Neural cell (in vitro differentiated cells): ENCODE results near the gene TMEM119.

Source experiments
- EP300 ChIP-seq: fragments of 450-650 bp; conservative IDR thresholded peaks from 2 replicates; pipeline ENCODE4 v1.6.1; 2014; ENCODE audit warnings: antibody characterized with exemption, mild to moderate bottlenecking, moderate library complexity; ENCODE audit not compliant: poor library complexity, severe bottlenecking
- EZH2 ChIP-seq: fragments of 200-600, 300-800 bp; shearing (Covaris generic), sonication (generic); IDR thresholded peaks from 2 replicates; pipeline ENCODE4 v1.6.1; 2014; ENCODE audit warnings: antibody characterized with exemption, low read length, borderline replicate concordance, mild to moderate bottlenecking; ENCODE audit not compliant: insufficient read depth, poor library complexity, severe bottlenecking
- MXI1 ChIP-seq: fragments of 450-650 bp; conservative IDR thresholded peaks from 2 replicates; pipeline ENCODE4 v1.6.1; 2014; ENCODE audit warnings: antibody characterized with exemption, mild to moderate bottlenecking; ENCODE audit not compliant: poor library complexity, severe bottlenecking
- POLR2AphosphoS5 ChIP-seq: IDR thresholded peaks from 2 replicates; pipeline ENCODE4 v1.6.1; 2012
- RAD21 ChIP-seq: fragments of 450-650 bp; conservative IDR thresholded peaks from 2 replicates; pipeline ENCODE4 v1.6.1; 2014; ENCODE audit warnings: antibody characterized with exemption, mild to moderate bottlenecking, moderate library complexity
- TAF1 ChIP-seq: IDR thresholded peaks from 2 replicates; pipeline ENCODE4 v1.6.1; 2012; ENCODE audit warnings: low read depth
- TF ChIP-seq, protein P1 (sequence below): fragments of 450-650 bp; IDR thresholded peaks from 2 replicates; pipeline ENCODE4 v1.5.1; 2014; ENCODE audit warnings: antibody characterized with exemption, mild to moderate bottlenecking, moderate library complexity; ENCODE audit not compliant: poor library complexity, severe bottlenecking
- TF ChIP-seq, protein P2 (sequence below): IDR thresholded peaks from 2 replicates; pipeline ENCODE4 v1.6.1; 2012; ENCODE audit warnings: borderline replicate concordance

DNA sequence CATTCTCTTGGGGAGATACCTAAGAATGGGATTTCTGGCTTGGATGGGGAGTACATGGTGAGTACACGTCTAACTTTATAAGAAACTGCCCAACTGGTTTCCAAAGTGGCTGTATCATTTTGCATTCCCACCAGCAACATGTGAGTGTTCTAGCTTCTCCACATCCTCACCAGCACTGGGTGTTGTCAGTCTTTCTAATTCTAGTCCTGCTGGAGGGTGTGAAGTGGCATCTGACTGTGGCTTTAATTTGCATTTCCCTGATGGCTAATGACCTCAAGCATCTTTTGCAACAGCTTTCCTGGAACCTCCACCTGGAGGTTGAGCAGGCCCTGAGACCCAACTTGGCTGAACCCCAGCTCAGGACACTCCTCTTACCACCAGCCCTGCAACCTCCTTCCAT, 18.0 kb upstream of the TMEM119 start:
- TF ChIP-seq, protein P1, sequence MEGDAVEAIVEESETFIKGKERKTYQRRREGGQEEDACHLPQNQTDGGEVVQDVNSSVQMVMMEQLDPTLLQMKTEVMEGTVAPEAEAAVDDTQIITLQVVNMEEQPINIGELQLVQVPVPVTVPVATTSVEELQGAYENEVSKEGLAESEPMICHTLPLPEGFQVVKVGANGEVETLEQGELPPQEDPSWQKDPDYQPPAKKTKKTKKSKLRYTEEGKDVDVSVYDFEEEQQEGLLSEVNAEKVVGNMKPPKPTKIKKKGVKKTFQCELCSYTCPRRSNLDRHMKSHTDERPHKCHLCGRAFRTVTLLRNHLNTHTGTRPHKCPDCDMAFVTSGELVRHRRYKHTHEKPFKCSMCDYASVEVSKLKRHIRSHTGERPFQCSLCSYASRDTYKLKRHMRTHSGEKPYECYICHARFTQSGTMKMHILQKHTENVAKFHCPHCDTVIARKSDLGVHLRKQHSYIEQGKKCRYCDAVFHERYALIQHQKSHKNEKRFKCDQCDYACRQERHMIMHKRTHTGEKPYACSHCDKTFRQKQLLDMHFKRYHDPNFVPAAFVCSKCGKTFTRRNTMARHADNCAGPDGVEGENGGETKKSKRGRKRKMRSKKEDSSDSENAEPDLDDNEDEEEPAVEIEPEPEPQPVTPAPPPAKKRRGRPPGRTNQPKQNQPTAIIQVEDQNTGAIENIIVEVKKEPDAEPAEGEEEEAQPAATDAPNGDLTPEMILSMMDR = no peak
- TF ChIP-seq RAD21 (no peak), POLR2AphosphoS5 (no peak), EP300 (no peak), EZH2 (no peak), TAF1 (no peak), MXI1 (no peak)
- TF ChIP-seq, protein P2, sequence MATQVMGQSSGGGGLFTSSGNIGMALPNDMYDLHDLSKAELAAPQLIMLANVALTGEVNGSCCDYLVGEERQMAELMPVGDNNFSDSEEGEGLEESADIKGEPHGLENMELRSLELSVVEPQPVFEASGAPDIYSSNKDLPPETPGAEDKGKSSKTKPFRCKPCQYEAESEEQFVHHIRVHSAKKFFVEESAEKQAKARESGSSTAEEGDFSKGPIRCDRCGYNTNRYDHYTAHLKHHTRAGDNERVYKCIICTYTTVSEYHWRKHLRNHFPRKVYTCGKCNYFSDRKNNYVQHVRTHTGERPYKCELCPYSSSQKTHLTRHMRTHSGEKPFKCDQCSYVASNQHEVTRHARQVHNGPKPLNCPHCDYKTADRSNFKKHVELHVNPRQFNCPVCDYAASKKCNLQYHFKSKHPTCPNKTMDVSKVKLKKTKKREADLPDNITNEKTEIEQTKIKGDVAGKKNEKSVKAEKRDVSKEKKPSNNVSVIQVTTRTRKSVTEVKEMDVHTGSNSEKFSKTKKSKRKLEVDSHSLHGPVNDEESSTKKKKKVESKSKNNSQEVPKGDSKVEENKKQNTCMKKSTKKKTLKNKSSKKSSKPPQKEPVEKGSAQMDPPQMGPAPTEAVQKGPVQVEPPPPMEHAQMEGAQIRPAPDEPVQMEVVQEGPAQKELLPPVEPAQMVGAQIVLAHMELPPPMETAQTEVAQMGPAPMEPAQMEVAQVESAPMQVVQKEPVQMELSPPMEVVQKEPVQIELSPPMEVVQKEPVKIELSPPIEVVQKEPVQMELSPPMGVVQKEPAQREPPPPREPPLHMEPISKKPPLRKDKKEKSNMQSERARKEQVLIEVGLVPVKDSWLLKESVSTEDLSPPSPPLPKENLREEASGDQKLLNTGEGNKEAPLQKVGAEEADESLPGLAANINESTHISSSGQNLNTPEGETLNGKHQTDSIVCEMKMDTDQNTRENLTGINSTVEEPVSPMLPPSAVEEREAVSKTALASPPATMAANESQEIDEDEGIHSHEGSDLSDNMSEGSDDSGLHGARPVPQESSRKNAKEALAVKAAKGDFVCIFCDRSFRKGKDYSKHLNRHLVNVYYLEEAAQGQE = no peak
